ENCODE data around the gene PRELP. TPM values are rescaled to one million over a fixed set of nuclear protein-coding genes. Genes with fewer than 3 reads are reported as not detected.

PRELP gene
- total and polyA plus RNA-seq, 10 donors: 4.9 to 50.3 (median 29.2) TPM

GRCh38 chr1:203453016-203453415 is 22.6 kb upstream of the PRELP start:
- intact Hi-C loops (cut with DNase I; ENCODE audit: low total_unique reads): no loop called here
- no peak for TF ChIP-seq POLR2AphosphoS5 (IDR thresholded peaks at IDR 0.05)
- TF ChIP-seq POLR2A (IDR thresholded peaks at IDR 0.05): no peak
- TF ChIP-seq, protein P1, sequence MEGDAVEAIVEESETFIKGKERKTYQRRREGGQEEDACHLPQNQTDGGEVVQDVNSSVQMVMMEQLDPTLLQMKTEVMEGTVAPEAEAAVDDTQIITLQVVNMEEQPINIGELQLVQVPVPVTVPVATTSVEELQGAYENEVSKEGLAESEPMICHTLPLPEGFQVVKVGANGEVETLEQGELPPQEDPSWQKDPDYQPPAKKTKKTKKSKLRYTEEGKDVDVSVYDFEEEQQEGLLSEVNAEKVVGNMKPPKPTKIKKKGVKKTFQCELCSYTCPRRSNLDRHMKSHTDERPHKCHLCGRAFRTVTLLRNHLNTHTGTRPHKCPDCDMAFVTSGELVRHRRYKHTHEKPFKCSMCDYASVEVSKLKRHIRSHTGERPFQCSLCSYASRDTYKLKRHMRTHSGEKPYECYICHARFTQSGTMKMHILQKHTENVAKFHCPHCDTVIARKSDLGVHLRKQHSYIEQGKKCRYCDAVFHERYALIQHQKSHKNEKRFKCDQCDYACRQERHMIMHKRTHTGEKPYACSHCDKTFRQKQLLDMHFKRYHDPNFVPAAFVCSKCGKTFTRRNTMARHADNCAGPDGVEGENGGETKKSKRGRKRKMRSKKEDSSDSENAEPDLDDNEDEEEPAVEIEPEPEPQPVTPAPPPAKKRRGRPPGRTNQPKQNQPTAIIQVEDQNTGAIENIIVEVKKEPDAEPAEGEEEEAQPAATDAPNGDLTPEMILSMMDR (IDR thresholded peaks at IDR 0.05 in 8 of 11, conservative IDR thresholded peaks at IDR 0.05 in 3 of 11): no peak
- H3K27ac ChIP-seq: peak overlapping the region in 1 of 8 donors; percentile 5
- no peaks in the 10 kb centered on the region for H3K9me3 ChIP-seq
- H3K36me3 ChIP-seq: no peaks in the 10 kb centered on the region
- 63 to 92% (median 79%) methylated on average over 5 of the region's 5 CpGs for WGBS, 5 donors
- peak; percentile 32 for DNase-seq
- H3K4me3 ChIP-seq: no peak overlapping the region
- H3K4me1 ChIP-seq: peaks cover 0 to 33% (median 5%) of the 10 kb centered on the region in 6 donors
- peaks cover 0 to 58% (median 5%) of the 10 kb centered on the region in 7 donors for H3K27me3 ChIP-seq (replicated peaks in 1 of 7)

GRCh38 chr1:203453616-203454015 is 22.0 kb upstream of the PRELP start:
- intact Hi-C loops (cut with DNase I; ENCODE audit: low total_unique reads): no loop called here
- H3K9me3 ChIP-seq: no peaks in the 10 kb centered on the region
- TF ChIP-seq, protein P1 (IDR thresholded peaks at IDR 0.05 in 8 of 11, conservative IDR thresholded peaks at IDR 0.05 in 3 of 11): no peak
- TF ChIP-seq POLR2A (IDR thresholded peaks at IDR 0.05) (no peak), POLR2AphosphoS5 (IDR thresholded peaks at IDR 0.05) (no peak)
- DNase-seq: no peak
- H3K27me3 ChIP-seq (replicated peaks in 1 of 7): peaks cover 0 to 55% (median 5%) of the 10 kb centered on the region in 7 donors
- no peak overlapping the region for H3K27ac ChIP-seq
- no peak overlapping the region for H3K4me3 ChIP-seq
- peaks cover 0 to 29% (median 5%) of the 10 kb centered on the region in 6 donors for H3K4me1 ChIP-seq
- H3K36me3 ChIP-seq: no peaks in the 10 kb centered on the region
- WGBS, 5 donors: 60 to 71% (median 64%) methylated on average over 5 of the region's 5 CpGs

DNA sequence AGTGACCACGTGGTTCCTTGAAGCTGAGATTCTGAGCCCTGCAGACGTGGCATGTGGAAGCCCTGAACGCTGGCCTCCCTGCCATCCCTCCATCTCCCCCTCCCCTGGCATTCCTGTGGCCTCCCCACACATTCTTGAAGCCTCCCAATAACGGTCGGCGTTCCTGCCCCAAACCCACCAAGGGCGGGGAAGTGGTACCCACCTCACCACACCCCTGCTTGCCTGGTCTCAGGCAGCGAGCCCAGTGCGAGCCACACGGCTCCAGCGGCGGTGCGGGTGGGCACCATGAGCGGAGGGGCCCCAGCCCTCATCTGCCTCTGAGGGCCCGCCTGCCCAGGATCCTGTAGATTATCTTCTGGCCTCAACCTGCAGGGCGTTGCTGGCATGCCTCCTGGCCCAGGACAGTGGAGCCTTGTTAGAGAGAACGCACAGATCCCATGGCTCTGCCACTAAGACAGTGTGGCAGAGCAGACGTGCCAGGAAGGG is 20.6 kb upstream of the PRELP start:
- intact Hi-C loops (cut with DNase I; ENCODE audit: low total_unique reads): no loop called here
- TF ChIP-seq POLR2A (IDR thresholded peaks at IDR 0.05) (no peak), POLR2AphosphoS5 (IDR thresholded peaks at IDR 0.05) (no peak)
- TF ChIP-seq, protein P1 (IDR thresholded peaks at IDR 0.05 in 8 of 11, conservative IDR thresholded peaks at IDR 0.05 in 3 of 11): no peak
- no peak for DNase-seq

GRCh38 chr1:203455706-203456105 is 19.9 kb upstream of the PRELP start:
- peaks cover 0 to 19% (median 0%) of the 10 kb centered on the region in 6 donors for H3K4me1 ChIP-seq
- WGBS, 5 donors: 85 to 100% (median 93%) methylated on average over 3 of the region's 3 CpGs
- no peaks in the 10 kb centered on the region for H3K36me3 ChIP-seq
- H3K9me3 ChIP-seq: no peaks in the 10 kb centered on the region
- H3K27ac ChIP-seq: no peak overlapping the region
- TF ChIP-seq POLR2AphosphoS5 (IDR thresholded peaks at IDR 0.05): no peak
- TF ChIP-seq, protein P1 (IDR thresholded peaks at IDR 0.05 in 8 of 11, conservative IDR thresholded peaks at IDR 0.05 in 3 of 11): no peak
- no peak for TF ChIP-seq POLR2A (IDR thresholded peaks at IDR 0.05)
- intact Hi-C loops (cut with DNase I; ENCODE audit: low total_unique reads): no loop called here
- no peak for DNase-seq
- peaks cover 0 to 44% (median 5%) of the 10 kb centered on the region in 7 donors for H3K27me3 ChIP-seq (replicated peaks in 1 of 7)
- no peak overlapping the region for H3K4me3 ChIP-seq

More for the DNA sequence above, 20.6 kb upstream of the PRELP start:
- H3K27me3 ChIP-seq (replicated peaks in 1 of 7): peaks cover 0 to 51% (median 5%) of the 10 kb centered on the region in 7 donors
- 88 to 93% (median 88%) methylated on average over 15 to 18 of the region's 18 CpGs for WGBS, 5 donors
- no peaks in the 10 kb centered on the region for H3K36me3 ChIP-seq
- peaks cover 0 to 21% (median 0%) of the 10 kb centered on the region in 6 donors for H3K4me1 ChIP-seq
- no peak overlapping the region for H3K27ac ChIP-seq
- H3K9me3 ChIP-seq: no peaks in the 10 kb centered on the region
- H3K4me3 ChIP-seq: no peak overlapping the region

Data from spleen (tissue), 11 donors.